K562 (cell line): ENCODE measurements around the gene PLA2G2C. TPM values are rescaled to one million over a fixed set of nuclear protein-coding genes. Genes with fewer than 3 reads are reported as not detected.

Source experiments
- CHD2 ChIP-seq: IDR thresholded peaks from 2 replicates; pipeline ENCODE4 v1.6.1; 2011; ENCODE audit warnings: low read depth, low read length
- ELF1 ChIP-seq: fragments of 200-800 bp; sonication (Bioruptor generic); IDR thresholded peaks from 2 replicates; pipeline ENCODE4 v1.6.1; 2016; ENCODE audit warnings: missing genetic modification characterization, missing compliant biosample characterization
- FIP1L1 ChIP-seq: fragments of 200-400 bp; formaldehyde crosslinking; IDR thresholded peaks from 2 replicates; pipeline ENCODE4 v1.6.1; 2018; ENCODE audit warnings: mild to moderate bottlenecking, low read depth, low read length; ENCODE audit not compliant: poor library complexity, severe bottlenecking
- ILK ChIP-seq: fragments of 450-650 bp; IDR thresholded peaks from 2 replicates; pipeline ENCODE4 v1.6.1; 2016; ENCODE audit warnings: missing genetic modification characterization, low read depth, mild to moderate bottlenecking, missing compliant biosample characterization, moderate library complexity, borderline replicate concordance
- LCOR ChIP-seq: sonication (generic); formaldehyde crosslinking; IDR thresholded peaks from 2 replicates; pipeline ENCODE4 v1.8.0; 2022; ENCODE audit warnings: mild to moderate bottlenecking, missing genetic modification reagents
- POLR2B ChIP-seq: fragments of 450-650 bp; IDR thresholded peaks from 2 replicates; pipeline ENCODE4 v1.6.1; 2018; ENCODE audit warnings: low read depth; ENCODE audit not compliant: partially characterized antibody
- RBM22 ChIP-seq: fragments of 200-400 bp; formaldehyde crosslinking; IDR thresholded peaks from 2 replicates; pipeline ENCODE4 v1.6.1; 2018; ENCODE audit warnings: low read length, low read depth; ENCODE audit not compliant: poor library complexity, severe bottlenecking
- ZBTB7A ChIP-seq: IDR thresholded peaks from 2 replicates; pipeline ENCODE4 v1.6.1; 2011; ENCODE audit warnings: low read depth, mild to moderate bottlenecking, low read length, moderate library complexity, borderline replicate concordance; ENCODE audit not compliant: control insufficient read depth
- ZC3H4 ChIP-seq: sonication (generic); formaldehyde crosslinking; IDR thresholded peaks from 2 replicates; pipeline ENCODE4 v1.9.0; 2021; ENCODE audit warnings: missing genetic modification reagents, borderline replicate concordance
- ZNF589 ChIP-seq: fragments of 200-800 bp; sonication (Bioruptor generic); IDR thresholded peaks from 2 replicates; pipeline ENCODE4 v1.6.1; 2016; ENCODE audit warnings: low read depth, missing genetic modification characterization, missing compliant biosample characterization
- polyA plus RNA-seq, 8 experiments: library from polyadenylated mRNA; depleted of rRNA in 4 of 8; stranded (reverse) in 5 of 8; unstranded in 3 of 8; fragments of >200 nt; fragmentation: Nextera tagmentation in 2 of 8; fragmentation: Illumina TruSeq in 1 of 8; extraction: Ambion mirVana in 2 of 8; extraction: Trizol in 1 of 8; gene quantifications; 2 replicates each; pipeline versions ENCODE4 v1.2.1 to v1.2.3, GENCODE V29; 2011 to 2014; ENCODE audit warnings: inconsistent platforms in 1 of 8, missing spikeins in 1 of 8
- total RNA-seq, 7 experiments: library from RNA; depleted of rRNA in 6 of 7; stranded (reverse); fragments of >200 nt in 6 of 7; fragmentation: Illumina TruSeq in 2 of 7; extraction: Trizol in 2 of 7; gene quantifications; 2 replicates each; pipeline versions ENCODE4 v1.2.1 to v1.2.3, GENCODE V29; 2011 to 2021; ENCODE audit warnings: low replicate concordance in 1 of 7
- TF ChIP-seq, protein P1 (sequence below): sonication (generic); formaldehyde crosslinking; IDR thresholded peaks from 2 replicates; pipeline ENCODE4 v1.8.0; 2022; ENCODE audit warnings: mild to moderate bottlenecking, missing genetic modification reagents
- TF ChIP-seq, protein P2 (sequence below): sonication (generic); formaldehyde crosslinking; IDR thresholded peaks from 2 replicates; pipeline ENCODE4 v1.5.0; 2020; ENCODE audit warnings: missing genetic modification reagents
- TF ChIP-seq, protein P3 (sequence below): sonication (generic); formaldehyde crosslinking; IDR thresholded peaks from 2 replicates; pipeline ENCODE4 v1.8.1; 2023; ENCODE audit warnings: missing genetic modification reagents, mild to moderate bottlenecking, borderline replicate concordance
- TF ChIP-seq, protein P4 (sequence below): IDR thresholded peaks from 3 replicates; pipeline ENCODE4 v1.6.1; 2011; ENCODE audit warnings: borderline replicate concordance, mild to moderate bottlenecking; ENCODE audit not compliant: insufficient read length, insufficient read depth

The PLA2G2C gene
- total and polyA plus RNA-seq, 9 of the 15 experiments (the other 6 are each of a cell fraction or from before 2014, with no cell fraction given), result 0.14 to 0.49 (median 0.21) TPM

DNA sequence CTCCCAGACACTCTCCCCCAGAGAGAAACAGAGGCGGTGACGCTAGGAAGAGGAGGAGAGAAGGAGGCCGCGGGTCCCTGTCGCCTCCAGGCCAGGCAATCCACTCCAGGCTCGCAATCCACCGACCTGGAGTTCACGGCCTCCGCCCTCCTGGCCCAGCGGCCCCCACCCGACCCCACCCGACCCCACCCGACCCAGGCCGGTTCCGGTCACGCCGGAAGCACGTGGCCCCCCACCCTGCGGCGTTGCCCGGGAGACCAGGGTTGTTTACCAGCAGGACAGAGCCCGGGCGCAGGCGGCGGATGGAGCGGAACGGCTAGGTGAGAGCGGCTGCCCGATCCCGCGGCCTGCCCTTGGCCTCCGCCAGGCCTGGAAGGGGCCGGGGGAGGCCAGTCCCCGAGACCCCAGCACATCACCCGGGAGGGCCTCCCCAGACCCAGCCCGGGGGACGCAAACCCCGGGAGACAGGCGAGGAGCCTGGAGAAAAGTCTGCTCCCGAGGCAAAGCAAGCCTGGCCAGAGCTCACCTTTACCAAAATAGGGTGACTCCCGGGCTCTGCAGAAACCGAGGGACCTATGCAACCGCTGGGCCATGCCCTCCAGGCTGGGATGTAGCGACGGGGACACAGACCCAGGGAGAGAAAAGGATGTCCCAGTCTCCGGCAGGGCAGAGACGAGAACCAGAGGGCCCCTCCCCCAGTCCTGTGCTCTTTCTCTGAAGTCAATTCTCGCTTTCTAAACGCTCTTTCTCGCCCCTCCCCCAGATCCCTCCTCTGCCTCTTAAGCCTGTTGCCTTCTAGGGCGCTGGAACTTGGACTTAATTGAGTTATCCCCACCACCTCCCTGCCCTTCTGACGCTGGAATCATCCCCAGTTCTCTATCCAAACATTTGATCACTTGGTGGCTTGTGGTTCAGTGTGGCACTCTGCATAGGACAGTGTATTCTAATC is at the start of gene PLA2G2C, which contains the start of gene UBXN10 (continued):
- TF ChIP-seq, protein P1, sequence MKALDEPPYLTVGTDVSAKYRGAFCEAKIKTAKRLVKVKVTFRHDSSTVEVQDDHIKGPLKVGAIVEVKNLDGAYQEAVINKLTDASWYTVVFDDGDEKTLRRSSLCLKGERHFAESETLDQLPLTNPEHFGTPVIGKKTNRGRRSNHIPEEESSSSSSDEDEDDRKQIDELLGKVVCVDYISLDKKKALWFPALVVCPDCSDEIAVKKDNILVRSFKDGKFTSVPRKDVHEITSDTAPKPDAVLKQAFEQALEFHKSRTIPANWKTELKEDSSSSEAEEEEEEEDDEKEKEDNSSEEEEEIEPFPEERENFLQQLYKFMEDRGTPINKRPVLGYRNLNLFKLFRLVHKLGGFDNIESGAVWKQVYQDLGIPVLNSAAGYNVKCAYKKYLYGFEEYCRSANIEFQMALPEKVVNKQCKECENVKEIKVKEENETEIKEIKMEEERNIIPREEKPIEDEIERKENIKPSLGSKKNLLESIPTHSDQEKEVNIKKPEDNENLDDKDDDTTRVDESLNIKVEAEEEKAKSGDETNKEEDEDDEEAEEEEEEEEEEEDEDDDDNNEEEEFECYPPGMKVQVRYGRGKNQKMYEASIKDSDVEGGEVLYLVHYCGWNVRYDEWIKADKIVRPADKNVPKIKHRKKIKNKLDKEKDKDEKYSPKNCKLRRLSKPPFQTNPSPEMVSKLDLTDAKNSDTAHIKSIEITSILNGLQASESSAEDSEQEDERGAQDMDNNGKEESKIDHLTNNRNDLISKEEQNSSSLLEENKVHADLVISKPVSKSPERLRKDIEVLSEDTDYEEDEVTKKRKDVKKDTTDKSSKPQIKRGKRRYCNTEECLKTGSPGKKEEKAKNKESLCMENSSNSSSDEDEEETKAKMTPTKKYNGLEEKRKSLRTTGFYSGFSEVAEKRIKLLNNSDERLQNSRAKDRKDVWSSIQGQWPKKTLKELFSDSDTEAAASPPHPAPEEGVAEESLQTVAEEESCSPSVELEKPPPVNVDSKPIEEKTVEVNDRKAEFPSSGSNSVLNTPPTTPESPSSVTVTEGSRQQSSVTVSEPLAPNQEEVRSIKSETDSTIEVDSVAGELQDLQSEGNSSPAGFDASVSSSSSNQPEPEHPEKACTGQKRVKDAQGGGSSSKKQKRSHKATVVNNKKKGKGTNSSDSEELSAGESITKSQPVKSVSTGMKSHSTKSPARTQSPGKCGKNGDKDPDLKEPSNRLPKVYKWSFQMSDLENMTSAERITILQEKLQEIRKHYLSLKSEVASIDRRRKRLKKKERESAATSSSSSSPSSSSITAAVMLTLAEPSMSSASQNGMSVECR (CRISPR knock-in tag), result peak; percentile 84
- TF ChIP-seq, protein P2, sequence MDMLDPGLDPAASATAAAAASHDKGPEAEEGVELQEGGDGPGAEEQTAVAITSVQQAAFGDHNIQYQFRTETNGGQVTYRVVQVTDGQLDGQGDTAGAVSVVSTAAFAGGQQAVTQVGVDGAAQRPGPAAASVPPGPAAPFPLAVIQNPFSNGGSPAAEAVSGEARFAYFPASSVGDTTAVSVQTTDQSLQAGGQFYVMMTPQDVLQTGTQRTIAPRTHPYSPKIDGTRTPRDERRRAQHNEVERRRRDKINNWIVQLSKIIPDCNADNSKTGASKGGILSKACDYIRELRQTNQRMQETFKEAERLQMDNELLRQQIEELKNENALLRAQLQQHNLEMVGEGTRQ (CRISPR knock-in tag), result peak; percentile 76
- TF ChIP-seq ELF1 (tag) (peak; percentile 59), ZC3H4 (CRISPR knock-in tag) (peak; percentile 90), FIP1L1 (peak; percentile 33), ZBTB7A (peak; percentile 88), POLR2B (peak; percentile 62), ZNF589 (CRISPR knock-in tag) (peak; percentile 50; the same call in 1 of the 2 replicates), LCOR (CRISPR knock-in tag) (peak; percentile 82), CHD2 (peak; percentile 73), RBM22 (peak; percentile 92), ILK (tag) (no peak)
- TF ChIP-seq, protein P3, sequence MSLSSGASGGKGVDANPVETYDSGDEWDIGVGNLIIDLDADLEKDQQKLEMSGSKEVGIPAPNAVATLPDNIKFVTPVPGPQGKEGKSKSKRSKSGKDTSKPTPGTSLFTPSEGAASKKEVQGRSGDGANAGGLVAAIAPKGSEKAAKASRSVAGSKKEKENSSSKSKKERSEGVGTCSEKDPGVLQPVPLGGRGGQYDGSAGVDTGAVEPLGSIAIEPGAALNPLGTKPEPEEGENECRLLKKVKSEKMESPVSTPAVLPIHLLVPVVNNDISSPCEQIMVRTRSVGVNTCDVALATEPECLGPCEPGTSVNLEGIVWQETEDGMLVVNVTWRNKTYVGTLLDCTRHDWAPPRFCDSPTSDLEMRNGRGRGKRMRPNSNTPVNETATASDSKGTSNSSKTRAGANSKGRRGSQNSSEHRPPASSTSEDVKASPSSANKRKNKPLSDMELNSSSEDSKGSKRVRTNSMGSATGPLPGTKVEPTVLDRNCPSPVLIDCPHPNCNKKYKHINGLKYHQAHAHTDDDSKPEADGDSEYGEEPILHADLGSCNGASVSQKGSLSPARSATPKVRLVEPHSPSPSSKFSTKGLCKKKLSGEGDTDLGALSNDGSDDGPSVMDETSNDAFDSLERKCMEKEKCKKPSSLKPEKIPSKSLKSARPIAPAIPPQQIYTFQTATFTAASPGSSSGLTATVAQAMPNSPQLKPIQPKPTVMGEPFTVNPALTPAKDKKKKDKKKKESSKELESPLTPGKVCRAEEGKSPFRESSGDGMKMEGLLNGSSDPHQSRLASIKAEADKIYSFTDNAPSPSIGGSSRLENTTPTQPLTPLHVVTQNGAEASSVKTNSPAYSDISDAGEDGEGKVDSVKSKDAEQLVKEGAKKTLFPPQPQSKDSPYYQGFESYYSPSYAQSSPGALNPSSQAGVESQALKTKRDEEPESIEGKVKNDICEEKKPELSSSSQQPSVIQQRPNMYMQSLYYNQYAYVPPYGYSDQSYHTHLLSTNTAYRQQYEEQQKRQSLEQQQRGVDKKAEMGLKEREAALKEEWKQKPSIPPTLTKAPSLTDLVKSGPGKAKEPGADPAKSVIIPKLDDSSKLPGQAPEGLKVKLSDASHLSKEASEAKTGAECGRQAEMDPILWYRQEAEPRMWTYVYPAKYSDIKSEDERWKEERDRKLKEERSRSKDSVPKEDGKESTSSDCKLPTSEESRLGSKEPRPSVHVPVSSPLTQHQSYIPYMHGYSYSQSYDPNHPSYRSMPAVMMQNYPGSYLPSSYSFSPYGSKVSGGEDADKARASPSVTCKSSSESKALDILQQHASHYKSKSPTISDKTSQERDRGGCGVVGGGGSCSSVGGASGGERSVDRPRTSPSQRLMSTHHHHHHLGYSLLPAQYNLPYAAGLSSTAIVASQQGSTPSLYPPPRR, result peak; percentile 59; the same call in 1 of the 2 replicates
- TF ChIP-seq, protein P4, sequence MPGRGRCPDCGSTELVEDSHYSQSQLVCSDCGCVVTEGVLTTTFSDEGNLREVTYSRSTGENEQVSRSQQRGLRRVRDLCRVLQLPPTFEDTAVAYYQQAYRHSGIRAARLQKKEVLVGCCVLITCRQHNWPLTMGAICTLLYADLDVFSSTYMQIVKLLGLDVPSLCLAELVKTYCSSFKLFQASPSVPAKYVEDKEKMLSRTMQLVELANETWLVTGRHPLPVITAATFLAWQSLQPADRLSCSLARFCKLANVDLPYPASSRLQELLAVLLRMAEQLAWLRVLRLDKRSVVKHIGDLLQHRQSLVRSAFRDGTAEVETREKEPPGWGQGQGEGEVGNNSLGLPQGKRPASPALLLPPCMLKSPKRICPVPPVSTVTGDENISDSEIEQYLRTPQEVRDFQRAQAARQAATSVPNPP, result no peak
